Measurements from ENCODE around the gene NXPH4.

- TF ChIP-seq, protein P1, sequence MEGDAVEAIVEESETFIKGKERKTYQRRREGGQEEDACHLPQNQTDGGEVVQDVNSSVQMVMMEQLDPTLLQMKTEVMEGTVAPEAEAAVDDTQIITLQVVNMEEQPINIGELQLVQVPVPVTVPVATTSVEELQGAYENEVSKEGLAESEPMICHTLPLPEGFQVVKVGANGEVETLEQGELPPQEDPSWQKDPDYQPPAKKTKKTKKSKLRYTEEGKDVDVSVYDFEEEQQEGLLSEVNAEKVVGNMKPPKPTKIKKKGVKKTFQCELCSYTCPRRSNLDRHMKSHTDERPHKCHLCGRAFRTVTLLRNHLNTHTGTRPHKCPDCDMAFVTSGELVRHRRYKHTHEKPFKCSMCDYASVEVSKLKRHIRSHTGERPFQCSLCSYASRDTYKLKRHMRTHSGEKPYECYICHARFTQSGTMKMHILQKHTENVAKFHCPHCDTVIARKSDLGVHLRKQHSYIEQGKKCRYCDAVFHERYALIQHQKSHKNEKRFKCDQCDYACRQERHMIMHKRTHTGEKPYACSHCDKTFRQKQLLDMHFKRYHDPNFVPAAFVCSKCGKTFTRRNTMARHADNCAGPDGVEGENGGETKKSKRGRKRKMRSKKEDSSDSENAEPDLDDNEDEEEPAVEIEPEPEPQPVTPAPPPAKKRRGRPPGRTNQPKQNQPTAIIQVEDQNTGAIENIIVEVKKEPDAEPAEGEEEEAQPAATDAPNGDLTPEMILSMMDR (conservative IDR thresholded peaks at IDR 0.05; ENCODE audit: low read length), result no peak
- TF ChIP-seq EZH2phosphoT487 (IDR thresholded peaks at IDR 0.05; ENCODE audit: borderline replicate concordance), result no peak
These were observed 10.9 kb downstream of the NXPH4 start for GRCh38 chr12:57227315-57228115.
